Neuronal stem cell (in vitro differentiated cells): ENCODE results near the gene LRIG1.

Experiments
- DNase-seq: peaks from one replicate; pipeline ENCODE4 v3.0.0-alpha.2; 2013; ENCODE audit warnings: low spot score
- H2AFZ ChIP-seq: one replicate; pipeline ENCODE4 v1.6.1; 2013; ENCODE audit warnings: mild to moderate bottlenecking, low read length, inconsistent platforms
- H2AK5ac ChIP-seq: 2 replicates; pipeline ENCODE4 v1.6.1; 2013; ENCODE audit warnings: low read depth, mild to moderate bottlenecking, inconsistent platforms, low read length, moderate library complexity, mixed read lengths
- H2BK120ac ChIP-seq: 2 replicates; pipeline ENCODE4 v1.6.1; 2013; ENCODE audit warnings: low read depth, mild to moderate bottlenecking, inconsistent platforms, low read length, moderate library complexity, mixed read lengths
- H2BK12ac ChIP-seq: one replicate; pipeline ENCODE4 v1.6.1; 2013; ENCODE audit warnings: low read length, inconsistent platforms
- H2BK15ac ChIP-seq: 2 replicates; pipeline ENCODE4 v1.6.1; 2013; ENCODE audit warnings: mild to moderate bottlenecking, low read length, inconsistent platforms, mixed read lengths
- H2BK5ac ChIP-seq: one replicate; pipeline ENCODE4 v1.6.1; 2013; ENCODE audit warnings: inconsistent platforms, mild to moderate bottlenecking, low read length, moderate library complexity
- H3K14ac ChIP-seq: one replicate; pipeline ENCODE4 v1.6.1; 2013; ENCODE audit warnings: low read length, inconsistent platforms
- H3K18ac ChIP-seq: 2 replicates; pipeline ENCODE4 v1.6.1; 2013; ENCODE audit warnings: low read length, inconsistent platforms
- H3K23ac ChIP-seq: 2 replicates; pipeline ENCODE4 v1.6.1; 2013; ENCODE audit warnings: low read depth, mild to moderate bottlenecking, mixed read lengths, low read length, inconsistent platforms; ENCODE audit not compliant: poor library complexity
- H3K27ac ChIP-seq: replicated peaks from 3 replicates; pipeline ENCODE4 v1.5.1; 2013; ENCODE audit warnings: low read length, inconsistent platforms
- H3K27me3 ChIP-seq, 3 experiments: 2 replicates each; pipeline ENCODE4 v1.6.1; 2013; ENCODE audit warnings: low read length in 3 of 3, mild to moderate bottlenecking in 2 of 3, inconsistent platforms in 1 of 3, low read depth in 1 of 3, mixed read lengths in 1 of 3, moderate library complexity in 1 of 3; ENCODE audit not compliant: control insufficient read depth in 3 of 3, insufficient read depth in 3 of 3
- H3K36me3 ChIP-seq, 2 donors: replicated peaks in 1 of 2; 2 replicates each; pipeline ENCODE4 v1.6.1; 2013; ENCODE audit warnings: low read length in 2 of 2; ENCODE audit not compliant: control insufficient read depth in 2 of 2, insufficient read depth in 2 of 2
- H3K4ac ChIP-seq: 2 replicates; pipeline ENCODE4 v1.6.1; 2013; ENCODE audit warnings: inconsistent platforms, mild to moderate bottlenecking, low read length, moderate library complexity
- H3K4me1 ChIP-seq, 2 donors: 1 replicate in 1 of 2; 2 replicates in 1 of 2; pipeline ENCODE4 v1.6.1; 2013; ENCODE audit warnings: low read length in 2 of 2, low read depth in 1 of 2; ENCODE audit not compliant: control insufficient read depth in 2 of 2, insufficient read depth in 1 of 2
- H3K4me2 ChIP-seq: one replicate; pipeline ENCODE4 v1.6.1; 2013; ENCODE audit warnings: mild to moderate bottlenecking, low read length, inconsistent platforms; ENCODE audit not compliant: insufficient read depth, poor library complexity, severe bottlenecking
- H3K4me3 ChIP-seq, 2 donors: 2 replicates each; pipeline ENCODE4 v1.5.1; 2013; ENCODE audit warnings: low read length in 2 of 2, mild to moderate bottlenecking in 2 of 2, inconsistent platforms in 1 of 2, moderate library complexity in 1 of 2
- H3K79me1 ChIP-seq: one replicate; pipeline ENCODE4 v1.6.1; 2013; ENCODE audit warnings: low read depth, mild to moderate bottlenecking, inconsistent platforms, low read length, moderate library complexity
- H3K9ac ChIP-seq: one replicate; pipeline ENCODE4 v1.6.1; 2013; ENCODE audit warnings: mild to moderate bottlenecking, low read depth, low read length, inconsistent platforms; ENCODE audit not compliant: poor library complexity
- H3K9me3 ChIP-seq, 2 donors: replicated peaks in 1 of 2; 2 replicates each; pipeline versions ENCODE3 to v1.6.1; 2013; ENCODE audit warnings: low read length in 2 of 2, mild to moderate bottlenecking in 2 of 2, inconsistent platforms in 1 of 2, low read depth in 1 of 2, mixed read lengths in 1 of 2, moderate library complexity in 1 of 2; ENCODE audit not compliant: control insufficient read depth in 2 of 2, insufficient read depth in 1 of 2
- H4K8ac ChIP-seq: one replicate; pipeline ENCODE4 v1.6.1; 2013; ENCODE audit warnings: low read depth, mild to moderate bottlenecking, inconsistent platforms, low read length, moderate library complexity
- H4K91ac ChIP-seq: one replicate; pipeline ENCODE4 v1.6.1; 2013; ENCODE audit warnings: low read length, low read depth, mild to moderate bottlenecking, inconsistent platforms; ENCODE audit not compliant: poor library complexity
- WGBS, 2 donors: extraction: QIAGEN DNeasy Blood & Tissue Kit; methylation state at CpG; one replicate each; pipeline ENCODE4 v1.1.7; 2013; ENCODE audit warnings: missing lambda C conversion rate in 2 of 2, mixed read lengths in 1 of 2; ENCODE audit not compliant: insufficient read length in 2 of 2, insufficient replicate concordance in 1 of 2; ENCODE audit errors: extremely low coverage in 2 of 2; 5-methylcytosine and 5-hydroxymethylcytosine counted together

LRIG1 gene

GRCh38 chr3:66539466-66539989 is 38.7 kb upstream of the LRIG1 start:
- WGBS, 2 donors, result no CpG with 5 or more reads among the region's 3 CpGs
- H2BK5ac ChIP-seq, result no peak overlapping the region

DNA sequence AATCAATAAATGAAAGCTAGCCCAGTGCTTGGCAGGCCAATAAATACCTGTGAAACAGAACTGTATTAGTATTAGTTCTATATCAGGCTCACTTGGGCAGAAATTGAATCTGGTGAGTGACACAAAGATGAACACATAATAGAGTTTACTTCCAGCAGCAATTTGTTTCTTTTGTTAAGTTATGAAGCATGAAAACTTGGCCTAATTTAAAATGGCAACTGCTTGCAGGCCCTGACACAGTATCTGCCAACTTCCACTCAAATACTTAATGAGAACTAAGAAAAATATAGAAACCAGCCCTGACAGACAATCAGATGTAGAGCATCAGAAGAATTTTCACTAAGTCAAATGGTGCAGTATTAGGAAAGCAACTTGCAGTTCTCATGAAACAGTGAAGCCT is 37.6 kb upstream of the LRIG1 start:
- Histone ChIP-seq H2BK12ac (no peak overlapping the region), H3K9ac (no peak overlapping the region), H3K18ac (no peak overlapping the region), H2AFZ (peak overlapping the region; percentile 70), H4K8ac (no peak overlapping the region), H3K4ac (no peak overlapping the region), H3K36me3 (no peaks in the 10 kb centered on the region), H3K4me2 (no peak overlapping the region), H3K27me3 (no peaks in the 10 kb centered on the region), H2BK15ac (no peak overlapping the region), H2AK5ac (no peak overlapping the region), H3K14ac (no peak overlapping the region), H3K4me3 (no peak overlapping the region), H2BK5ac (no peak overlapping the region), H4K91ac (no peak overlapping the region), H3K4me1 (peaks cover 3% of the 10 kb centered on the region in 2 donors), H3K79me1 (no peaks in the 10 kb centered on the region), H3K9me3 (no peaks in the 10 kb centered on the region), H3K27ac (no peak overlapping the region), H3K23ac (no peak overlapping the region), H2BK120ac (no peak overlapping the region)
- DNase-seq, result no peak

More at GRCh38 chr3:66539466-66539989, 38.7 kb upstream of the LRIG1 start:
- no peaks in the 10 kb centered on the region for H3K36me3 ChIP-seq
- H3K79me1 ChIP-seq, result no peaks in the 10 kb centered on the region
- H4K8ac ChIP-seq, result no peak overlapping the region
- no peak overlapping the region for H3K27ac ChIP-seq
- peaks cover 3% of the 10 kb centered on the region in 2 donors for H3K4me1 ChIP-seq
- no peaks in the 10 kb centered on the region for H3K9me3 ChIP-seq
- DNase-seq, result no peak
- H3K18ac ChIP-seq, result no peak overlapping the region
- H3K4me3 ChIP-seq, result no peak overlapping the region
- no peak overlapping the region for H2AK5ac ChIP-seq
- no peak overlapping the region for H2BK15ac ChIP-seq
- H2AFZ ChIP-seq, result no peak overlapping the region
- no peaks in the 10 kb centered on the region for H3K27me3 ChIP-seq
- H3K14ac ChIP-seq, result no peak overlapping the region
- H2BK12ac ChIP-seq, result no peak overlapping the region
- no peak overlapping the region for H2BK120ac ChIP-seq
- no peak overlapping the region for H3K9ac ChIP-seq
- H3K4ac ChIP-seq, result peak overlapping the region; percentile 76
- no peak overlapping the region for H3K4me2 ChIP-seq
- no peak overlapping the region for H3K23ac ChIP-seq
- no peak overlapping the region for H4K91ac ChIP-seq

DNA sequence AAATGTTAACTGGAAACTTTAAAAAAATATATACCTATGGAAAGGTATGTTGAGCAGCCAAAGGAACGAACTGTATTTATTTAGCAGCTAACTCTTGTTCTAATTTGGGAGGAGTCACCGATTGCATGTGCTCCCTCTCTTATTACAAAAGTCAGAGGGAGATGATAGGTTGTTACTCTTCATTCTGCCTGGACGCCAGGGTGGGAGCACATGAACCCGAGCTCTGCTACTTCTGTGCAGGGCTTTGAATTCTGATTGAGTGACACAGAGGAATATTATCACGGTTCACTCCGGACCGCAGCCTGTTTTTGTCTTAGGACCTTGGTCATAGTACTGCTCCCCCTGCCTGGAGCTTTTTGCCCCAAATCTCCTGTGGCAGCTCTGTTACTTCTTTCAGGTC is 36.9 kb upstream of the LRIG1 start:
- Histone ChIP-seq H3K4me2 (no peak overlapping the region), H3K4me1 (peaks cover 3 to 4% of the 10 kb centered on the region in 2 donors), H3K4ac (no peak overlapping the region), H2BK15ac (no peak overlapping the region), H3K9me3 (no peaks in the 10 kb centered on the region), H2BK120ac (no peak overlapping the region), H3K27ac (no peak overlapping the region), H3K4me3 (no peak overlapping the region), H2BK12ac (no peak overlapping the region), H2AK5ac (no peak overlapping the region), H3K79me1 (no peaks in the 10 kb centered on the region), H4K91ac (no peak overlapping the region), H3K14ac (no peak overlapping the region), H3K36me3 (no peaks in the 10 kb centered on the region), H4K8ac (no peak overlapping the region), H3K23ac (no peak overlapping the region), H3K18ac (no peak overlapping the region), H3K27me3 (no peaks in the 10 kb centered on the region), H2BK5ac (no peak overlapping the region), H3K9ac (no peak overlapping the region), H2AFZ (peak overlapping the region; percentile 50)
- no CpG with 5 or more reads among the region's 7 CpGs for WGBS, 2 donors
- no peak for DNase-seq

DNA sequence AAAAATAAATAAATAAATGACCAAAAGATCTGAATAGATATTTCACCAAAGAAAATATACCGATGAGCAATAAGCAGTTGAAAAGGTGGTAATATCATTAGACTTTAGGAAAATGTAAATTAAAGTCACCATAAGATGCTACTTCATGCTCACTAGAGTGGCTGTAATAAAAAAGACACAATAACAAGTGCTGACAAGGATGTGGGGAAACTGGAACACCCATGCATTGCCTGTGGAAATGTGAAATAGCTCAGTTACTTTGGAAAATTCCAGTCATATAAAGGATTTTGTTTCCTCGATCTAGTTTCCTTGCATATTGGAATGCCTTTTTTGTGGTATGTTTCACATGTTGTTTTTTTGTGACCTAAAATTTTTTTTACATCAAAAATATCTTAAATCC is 36.0 kb upstream of the LRIG1 start:
- Histone ChIP-seq H3K23ac (no peak overlapping the region), H4K8ac (no peak overlapping the region), H2AK5ac (no peak overlapping the region), H3K4me2 (no peak overlapping the region), H3K14ac (no peak overlapping the region), H2BK15ac (no peak overlapping the region), H3K36me3 (no peaks in the 10 kb centered on the region), H2AFZ (no peak overlapping the region), H3K79me1 (no peaks in the 10 kb centered on the region), H2BK12ac (no peak overlapping the region), H3K4me1 (peaks cover 9 to 11% of the 10 kb centered on the region in 2 donors), H2BK120ac (no peak overlapping the region), H2BK5ac (no peak overlapping the region), H3K4ac (no peak overlapping the region), H3K27ac (no peak overlapping the region), H3K27me3 (no peaks in the 10 kb centered on the region), H4K91ac (no peak overlapping the region), H3K9me3 (no peaks in the 10 kb centered on the region), H3K18ac (no peak overlapping the region), H3K9ac (no peak overlapping the region), H3K4me3 (no peak overlapping the region)
- WGBS, 2 donors, result no CpG with 5 or more reads among the region's 2 CpGs
- no peak for DNase-seq
